GM06990 (cell line): ENCODE measurements around the gene SEPHS1.
A peak's percentile ranks its signal among the peaks of the same experiment; 100 is the strongest.

Source experiments
- DNase-seq: peaks from one replicate; pipeline ENCODE4 v3.0.0-alpha.2; 2011; ENCODE audit not compliant: insufficient read length; ENCODE audit errors: extremely low read depth
- H3K27me3 ChIP-seq: replicated peaks from 2 replicates; pipeline ENCODE4 v1.6.0; 2011; ENCODE audit warnings: low read length; ENCODE audit not compliant: control insufficient read depth, insufficient read depth
- H3K36me3 ChIP-seq: 2 replicates; pipeline ENCODE4 v1.5.1; 2011; ENCODE audit warnings: low read length; ENCODE audit not compliant: control insufficient read depth, insufficient read depth
- H3K4me3 ChIP-seq: replicated peaks from 2 replicates; pipeline ENCODE4 v1.5.1; 2011; ENCODE audit warnings: low read depth, mild to moderate bottlenecking, control low read depth, low read length
- CTCF ChIP-seq: IDR thresholded peaks from 2 replicates; pipeline ENCODE4 v1.5.1; 2011; ENCODE audit warnings: low read length, control low read depth, mild to moderate bottlenecking, inconsistent platforms; ENCODE audit not compliant: insufficient read depth, poor library complexity, severe bottlenecking

Gene SEPHS1

DNA sequence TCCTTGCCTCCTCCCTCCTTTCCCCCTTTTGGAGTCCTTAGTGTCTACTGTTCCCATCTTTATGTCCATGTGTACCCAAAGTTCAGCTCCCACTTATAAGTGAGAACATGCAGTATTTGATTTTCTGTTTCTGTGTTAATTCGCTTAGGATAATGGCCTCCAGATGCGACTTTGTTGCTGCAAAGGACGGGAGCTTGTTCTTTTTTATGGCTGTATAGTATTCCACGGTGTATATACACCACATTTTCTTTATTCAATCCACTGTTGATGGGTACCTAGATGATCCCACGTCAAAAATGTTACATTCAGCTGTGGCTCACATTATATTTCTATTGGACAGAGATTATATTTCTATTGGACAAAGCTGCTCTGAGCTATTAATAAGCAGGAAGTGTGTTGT lies 24.4 kb upstream of the SEPHS1 start:
- H3K27me3 ChIP-seq, result no peaks in the 10 kb centered on the region; the same call in 1 of the 2 replicates
- H3K4me3 ChIP-seq, result no peak overlapping the region
- TF ChIP-seq CTCF, result no peak
- H3K36me3 ChIP-seq, result no peaks in the 10 kb centered on the region
- DNase-seq, result no peak

DNA sequence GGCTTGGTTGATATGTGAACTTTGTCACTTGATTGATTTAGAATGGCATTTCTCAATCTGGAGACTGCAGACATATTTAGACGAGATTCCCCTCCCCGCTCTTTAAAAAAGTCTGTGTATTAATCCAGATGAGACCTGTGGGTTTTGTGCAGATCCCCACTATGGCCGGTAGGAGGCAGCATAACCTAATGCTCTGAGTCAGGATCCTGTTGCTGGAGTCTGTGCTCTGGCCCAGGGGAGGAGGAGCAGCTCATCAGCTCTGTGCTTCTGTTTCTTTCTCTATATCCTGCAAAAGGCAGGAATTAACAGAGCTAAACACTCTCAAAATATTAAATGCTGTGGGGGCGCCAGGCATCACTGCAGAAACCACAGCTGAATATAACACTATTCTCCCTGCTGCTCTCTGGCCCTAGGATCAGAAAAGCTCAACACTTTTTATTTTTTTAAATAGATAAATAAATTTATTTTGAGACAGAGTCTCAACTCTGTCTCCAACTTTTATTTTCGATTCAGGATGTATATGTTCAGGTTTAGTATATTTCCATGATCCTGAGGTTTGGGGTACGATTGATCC lies 23.9 kb upstream of the SEPHS1 start:
- peak; percentile 96 for TF ChIP-seq CTCF
- peak; percentile 20 for DNase-seq

GRCh38 chr10:13366891-13367290 lies 18.8 kb upstream of the SEPHS1 start:
- TF ChIP-seq CTCF, result no peak
- DNase-seq, result no peak
- no peaks in the 10 kb centered on the region for H3K36me3 ChIP-seq
- no peak overlapping the region for H3K4me3 ChIP-seq
- no peaks in the 10 kb centered on the region for H3K27me3 ChIP-seq

More for the DNA sequence above, 23.9 kb upstream of the SEPHS1 start:
- Histone ChIP-seq H3K4me3 (no peak overlapping the region), H3K27me3 (no peaks in the 10 kb centered on the region; the same call in 1 of the 2 replicates), H3K36me3 (no peaks in the 10 kb centered on the region)

- TF ChIP-seq CTCF, result no peak
Measured at GRCh38 chr10:13365831-13366230, 17.7 kb upstream of the SEPHS1 start.

DNA sequence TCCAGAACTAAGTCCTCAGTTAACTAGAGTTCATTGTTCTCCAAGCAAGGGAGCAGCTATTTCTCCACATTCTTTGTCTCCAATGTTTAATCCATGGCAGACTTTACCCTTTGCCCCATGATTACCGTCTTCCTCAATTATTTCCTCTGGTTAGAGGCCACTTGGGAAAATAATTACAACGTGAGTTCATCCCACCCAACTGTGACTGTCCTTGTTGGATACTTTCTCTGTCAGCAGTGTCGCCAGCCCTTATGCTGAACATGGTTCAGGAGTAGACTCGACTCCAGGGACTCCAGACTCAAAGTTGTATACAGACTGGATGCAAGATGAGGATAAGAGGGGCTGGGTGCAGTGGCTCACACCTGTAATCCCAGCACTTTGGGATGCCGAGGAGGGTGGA lies 17.1 kb upstream of the SEPHS1 start:
- no peak for TF ChIP-seq CTCF
- Histone ChIP-seq H3K36me3 (no peaks in the 10 kb centered on the region), H3K4me3 (no peak overlapping the region), H3K27me3 (no peaks in the 10 kb centered on the region)
- no peak for DNase-seq

More at GRCh38 chr10:13365831-13366230, 17.7 kb upstream of the SEPHS1 start:
- no peak for DNase-seq
- H3K4me3 ChIP-seq, result no peak overlapping the region
- no peaks in the 10 kb centered on the region for H3K36me3 ChIP-seq
- H3K27me3 ChIP-seq, result no peaks in the 10 kb centered on the region

- Histone ChIP-seq H3K27me3 (no peaks in the 10 kb centered on the region), H3K36me3 (no peaks in the 10 kb centered on the region), H3K4me3 (no peak overlapping the region)
- no peak for DNase-seq
- no peak for TF ChIP-seq CTCF
Measured at GRCh38 chr10:13360587-13360986, 12.5 kb upstream of the SEPHS1 start.
